Stimulated activated naive B cell treated with anti-CD40 and anti-IgM and Interleukin-4, amounts not matched to agents 10 μg/mL and 1 μg/mL and 100 μg/mL, for 72 hours (primary cell): ENCODE results near the gene NPAS2.

Source experiments
- ATAC-seq, 2 donors: fragments of 150-1000 bp; cut with Tn5 transposase; replicated peaks; 2 replicates each; pipeline ENCODE4 v1.10.0; 2021; ENCODE audit warnings: moderate library complexity in 1 of 2
- DNase-seq: peaks from one replicate; pipeline ENCODE4 v3.0.0; 2021
- H3K27ac Mint-ChIP-seq: one replicate; pipeline ENCODE4 v1.8.0; 2022; ENCODE audit warnings: mild to moderate bottlenecking, mixed read lengths
- H3K27me3 Mint-ChIP-seq, 2 donors: one replicate each; pipeline ENCODE4 v1.8.0; 2022; ENCODE audit warnings: mixed read lengths in 2 of 2
- H3K36me3 Mint-ChIP-seq, 2 donors: one replicate each; pipeline ENCODE4 v1.8.0; 2022; ENCODE audit warnings: mixed read lengths in 2 of 2, mild to moderate bottlenecking in 1 of 2
- H3K4me1 Mint-ChIP-seq, 2 donors: one replicate each; pipeline ENCODE4 v1.8.0; 2022; ENCODE audit warnings: mixed read lengths in 2 of 2, mild to moderate bottlenecking in 1 of 2
- H3K4me3 Mint-ChIP-seq, 2 donors: one replicate each; pipeline ENCODE4 v1.8.0; 2022; ENCODE audit warnings: mild to moderate bottlenecking in 2 of 2, mixed read lengths in 2 of 2, moderate library complexity in 1 of 2
- H3K9me3 Mint-ChIP-seq, 2 donors: one replicate each; pipeline ENCODE4 v1.8.0; 2022; ENCODE audit warnings: mixed read lengths in 2 of 2, mild to moderate bottlenecking in 1 of 2

Gene NPAS2

GRCh38 chr2:100940766-100941645, 121.1 kb downstream of the NPAS2 start:
- no peak for DNase-seq
- no peak overlapping the region for H3K4me3 Mint-ChIP-seq
- H3K27ac Mint-ChIP-seq: no peak overlapping the region

GRCh38 chr2:100941646-100942240, 121.8 kb downstream of the NPAS2 start:
- no peak for DNase-seq
- no peaks in the 10 kb centered on the region for H3K9me3 Mint-ChIP-seq
- no peaks in the 10 kb centered on the region for H3K36me3 Mint-ChIP-seq
- H3K4me1 Mint-ChIP-seq: peaks cover 0 to 3% of the 10 kb centered on the region in 2 donors
- ATAC-seq: no peak
- no peak overlapping the region for H3K27ac Mint-ChIP-seq
- H3K27me3 Mint-ChIP-seq: peaks cover 24 to 26% of the 10 kb centered on the region in 2 donors
- H3K4me3 Mint-ChIP-seq: no peak overlapping the region

More at GRCh38 chr2:100940766-100941645, 121.1 kb downstream of the NPAS2 start:
- Mint-ChIP-seq H3K4me1 (peaks cover 0 to 3% of the 10 kb centered on the region in 2 donors), H3K36me3 (no peaks in the 10 kb centered on the region), H3K27me3 (peaks cover 16 to 19% of the 10 kb centered on the region in 2 donors), H3K9me3 (no peaks in the 10 kb centered on the region)
- ATAC-seq: no peak

- Mint-ChIP-seq H3K4me1 (peaks cover 0 to 3% of the 10 kb centered on the region in 2 donors), H3K4me3 (no peak overlapping the region), H3K36me3 (no peaks in the 10 kb centered on the region), H3K27me3 (peaks cover 16 to 26% of the 10 kb centered on the region in 2 donors), H3K27ac (no peak overlapping the region), H3K9me3 (no peaks in the 10 kb centered on the region)
- ATAC-seq (no peak), DNase-seq (no peak)
Measured at GRCh38 chr2:100944617-100945432, 124.9 kb downstream of the NPAS2 start.

DNA sequence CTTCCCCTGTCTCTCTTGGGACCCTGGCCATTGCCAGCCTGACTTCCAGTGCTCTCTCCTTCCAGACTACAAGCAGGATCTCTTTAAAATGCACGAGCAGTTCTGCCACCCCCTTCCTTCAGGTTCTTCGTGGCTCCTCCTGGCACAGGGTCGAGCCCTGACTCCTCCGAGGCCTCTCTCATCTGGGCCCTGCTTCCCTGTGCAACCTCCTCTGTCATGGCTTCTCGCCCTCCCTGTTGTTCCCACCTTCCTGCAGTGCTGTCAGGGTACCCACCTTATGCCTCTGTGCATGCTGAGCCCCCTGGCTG, 125.4 kb downstream of the NPAS2 start:
- ATAC-seq: no peak
- no peaks in the 10 kb centered on the region for H3K9me3 Mint-ChIP-seq

GRCh38 chr2:100945930-100946607, 126.1 kb downstream of the NPAS2 start:
- H3K27ac Mint-ChIP-seq: no peak overlapping the region
- H3K36me3 Mint-ChIP-seq: no peaks in the 10 kb centered on the region

More for the DNA sequence above, 125.4 kb downstream of the NPAS2 start:
- H3K36me3 Mint-ChIP-seq: no peaks in the 10 kb centered on the region
- peak overlapping the region; percentile 14 for H3K27ac Mint-ChIP-seq
- DNase-seq: no peak
- no peak overlapping the region for H3K4me3 Mint-ChIP-seq
- H3K4me1 Mint-ChIP-seq: peaks cover 5% of the 10 kb centered on the region in 2 donors
- peaks cover 16 to 24% of the 10 kb centered on the region in 2 donors for H3K27me3 Mint-ChIP-seq

DNA sequence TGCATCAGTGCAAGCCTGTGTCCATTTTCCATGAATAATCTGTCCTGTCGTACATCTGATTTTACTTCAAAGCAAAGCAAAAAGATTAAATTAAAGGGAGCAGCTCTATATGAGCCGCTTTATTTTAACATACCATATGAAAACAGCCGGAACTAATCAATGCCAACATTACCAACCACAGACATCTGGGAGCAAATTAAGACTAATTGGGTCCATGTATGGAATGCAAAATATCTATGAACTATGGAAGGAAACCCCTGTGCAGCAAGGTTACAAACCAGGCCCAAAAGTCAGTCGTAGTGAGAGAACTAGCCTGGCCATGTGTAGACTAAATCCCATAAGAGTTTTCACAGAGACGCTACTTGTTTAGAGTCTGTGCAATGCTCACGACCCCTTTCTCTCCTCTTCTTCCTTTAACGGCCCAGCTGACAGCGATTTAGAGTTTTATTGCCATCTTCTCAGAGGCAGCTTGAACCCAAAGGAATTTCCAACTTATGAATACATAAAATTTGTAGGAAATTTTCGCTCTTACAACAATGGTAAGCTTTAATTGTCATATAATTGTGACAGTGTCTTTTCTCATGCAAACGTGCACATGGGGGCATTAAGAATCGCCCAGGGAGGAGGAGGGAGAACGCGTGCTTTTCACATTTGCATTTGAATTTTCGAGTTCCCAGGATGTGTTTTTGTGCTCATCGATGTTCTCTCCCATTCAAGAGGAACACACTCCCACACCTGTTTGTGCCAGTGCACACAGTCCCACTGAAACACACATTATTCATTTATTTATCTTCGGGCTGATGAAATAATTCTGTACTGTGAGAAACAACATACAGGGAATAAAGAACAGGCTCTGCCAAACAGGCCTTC, 129.2 kb downstream of the NPAS2 start:
- Mint-ChIP-seq H3K9me3 (no peaks in the 10 kb centered on the region), H3K36me3 (no peaks in the 10 kb centered on the region), H3K27me3 (peaks cover 16 to 25% of the 10 kb centered on the region in 2 donors), H3K27ac (no peak overlapping the region), H3K4me1 (peaks cover 2 to 6% of the 10 kb centered on the region in 2 donors), H3K4me3 (no peak overlapping the region)
- no peak for ATAC-seq
- no peak for DNase-seq

More at GRCh38 chr2:100945930-100946607, 126.1 kb downstream of the NPAS2 start:
- ATAC-seq (no peak), DNase-seq (no peak)
- Mint-ChIP-seq H3K4me3 (no peak overlapping the region), H3K9me3 (no peaks in the 10 kb centered on the region), H3K4me1 (peaks cover 2 to 6% of the 10 kb centered on the region in 2 donors), H3K27me3 (peaks cover 16 to 19% of the 10 kb centered on the region in 2 donors)

GRCh38 chr2:100952512-100952911, 132.6 kb downstream of the NPAS2 start:
- Mint-ChIP-seq H3K27me3 (peaks cover 8 to 19% of the 10 kb centered on the region in 2 donors), H3K27ac (no peak overlapping the region), H3K4me1 (peaks cover 2 to 6% of the 10 kb centered on the region in 2 donors), H3K36me3 (no peaks in the 10 kb centered on the region), H3K4me3 (no peak overlapping the region), H3K9me3 (no peaks in the 10 kb centered on the region)
- ATAC-seq: no peak
- DNase-seq: no peak

GRCh38 chr2:100953406-100954043, 133.6 kb downstream of the NPAS2 start:
- Mint-ChIP-seq H3K36me3 (no peaks in the 10 kb centered on the region), H3K27ac (no peak overlapping the region), H3K4me3 (no peak overlapping the region), H3K4me1 (peaks cover 2 to 6% of the 10 kb centered on the region in 2 donors), H3K27me3 (peaks cover 11 to 19% of the 10 kb centered on the region in 2 donors), H3K9me3 (no peaks in the 10 kb centered on the region)
- DNase-seq (no peak), ATAC-seq (no peak)

DNA sequence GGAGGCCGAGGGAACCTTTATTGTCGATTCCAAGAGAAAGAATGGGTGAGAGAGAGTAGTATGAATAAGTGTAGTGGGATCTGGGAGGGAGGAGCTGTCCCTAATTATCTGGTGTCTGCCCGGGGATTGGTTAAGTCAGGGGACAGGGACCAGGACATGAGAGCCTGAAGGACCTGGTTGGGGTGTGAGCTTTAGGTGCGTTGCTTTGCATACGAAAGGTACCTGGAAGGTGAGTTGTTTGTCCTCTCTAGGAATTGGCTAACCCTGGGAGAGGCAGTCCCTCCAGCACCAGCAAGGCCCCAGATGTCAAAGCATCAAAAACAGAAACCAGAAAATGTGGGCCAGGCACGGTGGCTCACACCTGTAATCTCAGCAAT, 134.1 kb downstream of the NPAS2 start:
- peaks cover 2 to 6% of the 10 kb centered on the region in 2 donors for H3K4me1 Mint-ChIP-seq
- H3K4me3 Mint-ChIP-seq: no peak overlapping the region
- no peak overlapping the region for H3K27ac Mint-ChIP-seq

DNA sequence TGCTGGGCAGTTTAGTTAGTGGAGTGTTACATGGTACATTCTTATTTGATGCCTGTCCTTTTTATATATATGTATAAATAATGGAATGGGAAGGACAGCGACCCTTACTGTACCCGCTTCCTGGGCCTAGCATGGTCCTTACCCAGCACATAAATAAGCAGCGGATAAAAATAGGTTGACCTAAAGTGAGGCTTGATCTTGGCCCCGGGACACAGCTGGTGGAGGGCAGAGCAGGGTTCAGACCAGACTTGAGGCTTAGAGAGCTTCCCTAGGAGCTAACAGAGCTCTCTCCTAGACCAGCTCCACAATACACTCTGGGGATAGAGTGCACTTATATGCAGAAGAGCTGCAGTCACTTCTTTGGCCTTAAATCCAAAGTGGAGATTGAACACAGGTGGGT, 135.3 kb downstream of the NPAS2 start:
- ATAC-seq (no peak), DNase-seq (no peak)
- H3K4me1 Mint-ChIP-seq: peaks cover 0 to 2% of the 10 kb centered on the region in 2 donors
- H3K9me3 Mint-ChIP-seq: no peaks in the 10 kb centered on the region
- H3K36me3 Mint-ChIP-seq: no peaks in the 10 kb centered on the region
- H3K27ac Mint-ChIP-seq: no peak overlapping the region
- no peak overlapping the region for H3K4me3 Mint-ChIP-seq
- H3K27me3 Mint-ChIP-seq: peaks cover 11 to 19% of the 10 kb centered on the region in 2 donors

More for the DNA sequence above, 134.1 kb downstream of the NPAS2 start:
- ATAC-seq (no peak), DNase-seq (no peak)
- H3K9me3 Mint-ChIP-seq: no peaks in the 10 kb centered on the region
- no peaks in the 10 kb centered on the region for H3K36me3 Mint-ChIP-seq
- H3K27me3 Mint-ChIP-seq: peaks cover 11 to 19% of the 10 kb centered on the region in 2 donors

DNA sequence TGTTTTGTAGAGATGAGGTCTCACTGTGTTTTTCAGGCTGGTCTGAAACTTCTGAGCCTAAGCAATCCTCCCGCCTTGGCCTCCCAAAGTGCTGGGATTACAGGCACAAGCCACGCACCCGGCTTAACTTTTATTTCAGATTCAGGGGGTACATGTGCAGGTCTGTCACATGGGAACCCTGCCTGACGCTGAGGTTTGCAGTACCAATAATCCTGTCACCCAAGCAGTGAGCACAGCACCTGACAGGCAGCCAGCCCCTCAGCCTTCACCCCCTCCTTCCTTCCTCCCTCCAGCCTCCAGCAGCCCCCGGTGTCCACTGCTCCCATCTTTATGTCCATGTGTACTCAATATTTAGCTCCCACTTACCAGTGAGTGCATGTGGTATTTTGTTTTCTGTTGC, 136.1 kb downstream of the NPAS2 start:
- H3K27ac Mint-ChIP-seq: no peak overlapping the region
- no peak overlapping the region for H3K4me3 Mint-ChIP-seq

DNA sequence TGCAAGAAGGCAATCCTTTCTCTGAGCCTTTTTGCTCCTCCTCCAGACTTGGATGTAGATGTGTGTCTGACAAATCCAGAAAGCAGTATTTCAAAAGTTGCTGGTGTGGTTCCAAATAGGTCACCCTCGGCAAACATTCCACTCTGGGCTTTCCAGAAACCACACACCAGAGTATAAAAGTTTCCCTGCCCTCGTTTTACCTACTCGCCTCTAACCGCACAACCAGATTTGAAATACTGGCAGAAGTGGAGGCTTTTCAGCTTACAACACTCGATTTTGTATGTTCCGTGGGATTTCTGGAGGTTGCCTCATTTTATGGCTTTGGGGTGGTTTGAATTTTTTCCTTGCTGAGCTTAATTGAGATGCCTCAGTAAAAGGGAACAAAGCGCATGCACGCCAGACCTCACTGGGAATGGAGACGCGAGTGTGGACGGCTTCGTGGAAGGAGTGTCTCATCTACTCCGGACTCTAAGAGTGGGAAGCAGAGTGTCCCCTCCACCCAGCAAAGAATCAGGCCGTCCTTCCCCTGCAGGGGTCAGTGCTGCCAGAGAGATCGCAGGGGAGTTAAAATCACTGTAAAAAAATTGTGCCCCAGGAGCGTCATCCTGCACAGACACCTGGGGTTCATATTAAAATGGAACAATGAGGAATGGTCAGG, 138.2 kb downstream of the NPAS2 start:
- Mint-ChIP-seq H3K4me3 (no peak overlapping the region), H3K9me3 (no peaks in the 10 kb centered on the region), H3K36me3 (no peaks in the 10 kb centered on the region), H3K27me3 (peaks cover 11 to 19% of the 10 kb centered on the region in 2 donors), H3K4me1 (no peaks in the 10 kb centered on the region), H3K27ac (no peak overlapping the region)
- DNase-seq (no peak), ATAC-seq (no peak)

More for the DNA sequence above, 136.1 kb downstream of the NPAS2 start:
- H3K27me3 Mint-ChIP-seq: peaks cover 11 to 19% of the 10 kb centered on the region in 2 donors
- DNase-seq (no peak), ATAC-seq (no peak)
- H3K4me1 Mint-ChIP-seq: no peaks in the 10 kb centered on the region
- no peaks in the 10 kb centered on the region for H3K36me3 Mint-ChIP-seq
- no peaks in the 10 kb centered on the region for H3K9me3 Mint-ChIP-seq
